Osteocyte (in vitro differentiated cells): Measurements from ENCODE around the gene RIMOC1. TPM values are rescaled to one million over a fixed set of nuclear protein-coding genes. Genes with fewer than 3 reads are reported as not detected.

ENCODE experiments used
- DNase-seq: peaks from one replicate; pipeline ENCODE4 v3.0.0; 2021; ENCODE audit warnings: mixed read lengths; ENCODE audit not compliant: unreplicated experiment; ENCODE audit errors: extremely low spot score
- H3K27ac Mint-ChIP-seq: one replicate; pipeline ENCODE4 v1.8.0; 2021; ENCODE audit warnings: mild to moderate bottlenecking, mixed read lengths; ENCODE audit not compliant: unreplicated experiment
- H3K27me3 Mint-ChIP-seq: one replicate; pipeline ENCODE4 v1.8.0; 2021; ENCODE audit warnings: mixed read lengths; ENCODE audit not compliant: unreplicated experiment
- H3K36me3 Mint-ChIP-seq: one replicate; pipeline ENCODE4 v1.8.0; 2021; ENCODE audit warnings: mixed read lengths; ENCODE audit not compliant: unreplicated experiment
- H3K4me1 Mint-ChIP-seq: one replicate; pipeline ENCODE4 v1.8.0; 2021; ENCODE audit warnings: mixed read lengths; ENCODE audit not compliant: unreplicated experiment
- H3K4me3 Mint-ChIP-seq: one replicate; pipeline ENCODE4 v1.8.0; 2021; ENCODE audit warnings: mild to moderate bottlenecking, moderate library complexity, mixed read lengths; ENCODE audit not compliant: unreplicated experiment
- H3K9me3 Mint-ChIP-seq: one replicate; pipeline ENCODE4 v1.8.0; 2021; ENCODE audit warnings: mixed read lengths; ENCODE audit not compliant: unreplicated experiment
- total RNA-seq: library from RNA; stranded (reverse); gene quantifications from 2 replicates; pipeline ENCODE4 v1.2.1, GENCODE V29; 2021
- TF ChIP-seq, protein P1 (sequence below): fragments of 200-600 bp; sonication (generic); IDR thresholded peaks from 2 replicates; pipeline ENCODE4 v1.5.0; 2021; ENCODE audit warnings: antibody characterized with exemption, mild to moderate bottlenecking, moderate library complexity

The RIMOC1 gene
- total RNA-seq, 1 donor from 2014 or later: 43.6 TPM

GRCh38 chr5:41863871-41864486, 40.2 kb upstream of the RIMOC1 start:
- Mint-ChIP-seq H3K36me3 (peaks cover 9% of the 10 kb centered on the region), H3K9me3 (no peaks in the 10 kb centered on the region), H3K27ac (no peak overlapping the region), H3K4me1 (peaks cover 23% of the 10 kb centered on the region), H3K27me3 (no peaks in the 10 kb centered on the region), H3K4me3 (no peak overlapping the region)
- TF ChIP-seq, protein P1, sequence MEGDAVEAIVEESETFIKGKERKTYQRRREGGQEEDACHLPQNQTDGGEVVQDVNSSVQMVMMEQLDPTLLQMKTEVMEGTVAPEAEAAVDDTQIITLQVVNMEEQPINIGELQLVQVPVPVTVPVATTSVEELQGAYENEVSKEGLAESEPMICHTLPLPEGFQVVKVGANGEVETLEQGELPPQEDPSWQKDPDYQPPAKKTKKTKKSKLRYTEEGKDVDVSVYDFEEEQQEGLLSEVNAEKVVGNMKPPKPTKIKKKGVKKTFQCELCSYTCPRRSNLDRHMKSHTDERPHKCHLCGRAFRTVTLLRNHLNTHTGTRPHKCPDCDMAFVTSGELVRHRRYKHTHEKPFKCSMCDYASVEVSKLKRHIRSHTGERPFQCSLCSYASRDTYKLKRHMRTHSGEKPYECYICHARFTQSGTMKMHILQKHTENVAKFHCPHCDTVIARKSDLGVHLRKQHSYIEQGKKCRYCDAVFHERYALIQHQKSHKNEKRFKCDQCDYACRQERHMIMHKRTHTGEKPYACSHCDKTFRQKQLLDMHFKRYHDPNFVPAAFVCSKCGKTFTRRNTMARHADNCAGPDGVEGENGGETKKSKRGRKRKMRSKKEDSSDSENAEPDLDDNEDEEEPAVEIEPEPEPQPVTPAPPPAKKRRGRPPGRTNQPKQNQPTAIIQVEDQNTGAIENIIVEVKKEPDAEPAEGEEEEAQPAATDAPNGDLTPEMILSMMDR: no peak
- DNase-seq: no peak

GRCh38 chr5:41869151-41869723, 34.9 kb upstream of the RIMOC1 start:
- Mint-ChIP-seq H3K36me3 (peaks cover 4% of the 10 kb centered on the region), H3K4me1 (peaks cover 43% of the 10 kb centered on the region), H3K27ac (peak overlapping the region; percentile 89), H3K9me3 (no peaks in the 10 kb centered on the region), H3K27me3 (peaks cover 3% of the 10 kb centered on the region), H3K4me3 (peak overlapping the region; percentile 91)
- DNase-seq: no peak
- TF ChIP-seq, protein P1: no peak

GRCh38 chr5:41869724-41870626, 34.2 kb upstream of the RIMOC1 start, which contains the start of gene OXCT1:
OXCT1 (minus strand) TSS chr5:41870425; CDS start chr5:41870358, 67 bp downstream.
- Mint-ChIP-seq H3K27me3 (peaks cover 4% of the 10 kb centered on the region), H3K9me3 (no peaks in the 10 kb centered on the region), H3K4me3 (peak within 1 kb of the TSS; percentile 91), H3K4me1 (peaks cover 43% of the 10 kb centered on the region), H3K36me3 (peaks cover 4% of the 10 kb centered on the region), H3K27ac (peak within 1 kb of the TSS; percentile 89)
- peak; percentile 90 for DNase-seq
- TF ChIP-seq, protein P1: no peak

GRCh38 chr5:41870627-41871048, 33.5 kb upstream of the RIMOC1 start:
- no peak for DNase-seq
- H3K9me3 Mint-ChIP-seq: no peaks in the 10 kb centered on the region
- peaks cover 4% of the 10 kb centered on the region for H3K36me3 Mint-ChIP-seq
- H3K4me3 Mint-ChIP-seq: peak overlapping the region; percentile 91
- peak overlapping the region; percentile 89 for H3K27ac Mint-ChIP-seq
- H3K4me1 Mint-ChIP-seq: peaks cover 43% of the 10 kb centered on the region
- peaks cover 8% of the 10 kb centered on the region for H3K27me3 Mint-ChIP-seq
- TF ChIP-seq, protein P1: no peak
